ENCODE results near the gene EXOC2.

DNA sequence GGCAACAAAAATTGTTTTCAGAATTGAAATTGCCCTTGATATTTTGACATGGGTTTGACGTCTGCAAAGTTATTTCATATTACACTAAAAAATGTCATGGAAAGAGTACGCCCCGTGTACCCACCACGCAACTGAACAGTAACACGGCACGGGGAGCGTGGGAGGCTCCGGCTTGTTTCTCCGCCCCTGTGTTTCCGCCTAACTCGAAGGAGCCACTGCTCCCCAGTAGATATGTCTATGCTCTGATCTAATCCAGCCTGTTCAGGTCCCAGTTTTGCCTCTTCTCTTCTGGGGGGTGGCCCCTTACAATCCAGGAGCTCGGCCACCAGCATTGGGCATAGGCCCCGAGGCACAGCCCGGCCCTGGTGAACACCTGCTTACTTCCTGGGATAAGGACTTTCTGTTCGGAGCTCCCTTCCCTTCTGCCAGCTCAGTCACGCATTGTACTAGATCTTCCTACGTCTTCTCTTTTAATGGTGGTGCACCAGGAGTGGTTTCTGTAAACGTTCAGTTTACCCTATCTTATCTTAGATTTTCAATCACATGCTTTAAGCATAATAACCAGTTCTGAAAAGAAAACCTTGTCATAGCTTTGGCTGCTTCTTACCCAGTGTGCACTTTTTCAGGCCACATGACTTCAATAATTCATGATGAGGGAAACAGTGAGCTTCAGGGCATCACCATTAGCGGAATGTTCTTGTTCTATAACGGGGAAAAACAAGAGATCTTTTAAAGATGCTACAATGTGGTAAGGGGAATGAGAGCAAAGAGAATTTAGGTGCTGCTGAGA, 43.9 kb upstream of the EXOC2 start:
- TF ChIP-seq, protein P1, sequence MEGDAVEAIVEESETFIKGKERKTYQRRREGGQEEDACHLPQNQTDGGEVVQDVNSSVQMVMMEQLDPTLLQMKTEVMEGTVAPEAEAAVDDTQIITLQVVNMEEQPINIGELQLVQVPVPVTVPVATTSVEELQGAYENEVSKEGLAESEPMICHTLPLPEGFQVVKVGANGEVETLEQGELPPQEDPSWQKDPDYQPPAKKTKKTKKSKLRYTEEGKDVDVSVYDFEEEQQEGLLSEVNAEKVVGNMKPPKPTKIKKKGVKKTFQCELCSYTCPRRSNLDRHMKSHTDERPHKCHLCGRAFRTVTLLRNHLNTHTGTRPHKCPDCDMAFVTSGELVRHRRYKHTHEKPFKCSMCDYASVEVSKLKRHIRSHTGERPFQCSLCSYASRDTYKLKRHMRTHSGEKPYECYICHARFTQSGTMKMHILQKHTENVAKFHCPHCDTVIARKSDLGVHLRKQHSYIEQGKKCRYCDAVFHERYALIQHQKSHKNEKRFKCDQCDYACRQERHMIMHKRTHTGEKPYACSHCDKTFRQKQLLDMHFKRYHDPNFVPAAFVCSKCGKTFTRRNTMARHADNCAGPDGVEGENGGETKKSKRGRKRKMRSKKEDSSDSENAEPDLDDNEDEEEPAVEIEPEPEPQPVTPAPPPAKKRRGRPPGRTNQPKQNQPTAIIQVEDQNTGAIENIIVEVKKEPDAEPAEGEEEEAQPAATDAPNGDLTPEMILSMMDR (IDR thresholded peaks at IDR 0.05) = no peak
- TF ChIP-seq POLR2AphosphoS5 (IDR thresholded peaks at IDR 0.05) (no peak), EP300 (IDR thresholded peaks at IDR 0.05) (no peak)
